ENCODE measurements around the gene TMC8. TPM values are rescaled to one million over a fixed set of nuclear protein-coding genes. Genes with fewer than 3 reads are reported as not detected.
A peak's percentile ranks its signal among the peaks of the same experiment; 100 is the strongest.

Gene TMC8
- total RNA-seq, 2 experiments from 2014 or later, result 123 to 139 TPM

DNA sequence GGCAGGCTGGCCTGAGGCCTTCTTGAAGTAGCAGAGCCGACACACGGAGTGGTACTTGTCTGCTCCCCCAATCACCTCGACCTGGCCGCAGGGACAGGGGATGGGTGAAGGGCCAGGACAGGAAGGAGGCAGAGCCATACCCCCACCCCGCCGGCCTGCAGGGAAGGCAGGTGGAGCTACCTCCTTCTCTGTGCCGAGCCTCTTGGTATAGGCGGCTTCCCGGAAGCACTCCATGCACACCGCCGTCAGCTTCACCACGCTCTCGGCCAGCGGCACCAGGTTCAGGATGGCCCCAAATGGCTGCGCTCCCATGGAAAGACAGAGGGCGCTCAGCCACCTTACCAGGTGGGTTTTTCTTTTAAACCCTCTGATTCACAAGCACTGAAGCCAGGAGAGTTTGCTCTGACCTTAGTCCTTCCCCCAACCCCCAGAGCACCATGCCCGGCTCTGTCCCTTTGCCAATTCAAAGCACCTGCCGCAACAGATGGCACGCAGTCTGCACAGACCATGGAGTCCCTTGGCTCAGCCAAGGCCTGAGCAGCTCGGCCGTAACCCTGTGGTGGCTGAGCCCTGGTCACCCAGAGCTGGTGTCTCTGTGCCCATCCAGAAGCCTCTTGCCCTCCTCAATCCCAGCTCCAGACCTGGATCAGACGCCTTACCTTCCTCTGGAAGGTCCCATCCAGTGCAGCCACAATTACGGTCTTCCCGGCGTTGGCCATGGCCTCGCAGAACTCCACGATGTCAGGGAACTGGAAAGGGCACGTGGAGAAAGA, 44.5 kb downstream of the TMC8 start:
- Mint-ChIP-seq H3K4me3 (no peak overlapping the region), H3K4me1 (peaks cover 54% of the 10 kb centered on the region), H3K36me3 (ENCODE audit: low read depth) (peaks cover 61% of the 10 kb centered on the region), H3K9me3 (ENCODE audit: low read depth) (no peaks in the 10 kb centered on the region), H3K27me3 (no peaks in the 10 kb centered on the region), H3K27ac (no peak overlapping the region)
- DNase-seq (no peak), ATAC-seq (no peak)
- intact Hi-C loops (cut with DNase I, micrococcal nuclease), result no loop called here
- POLR2A ChIA-PET, result interaction anchor here (0.6 to 1.2 kb wide), 3 partner anchors 11 to 530 kb away, joined by 3 to 5 read pairs (median 4); partner anchors contain the start of gene TK1
- CTCF ChIA-PET, result interaction anchor here (0.6 to 4.1 kb wide), 9 partner anchors 8 to 89 kb away, joined by 3 to 21 read pairs (median 5); partner anchors contain the start of genes AFMID and TK1

DNA sequence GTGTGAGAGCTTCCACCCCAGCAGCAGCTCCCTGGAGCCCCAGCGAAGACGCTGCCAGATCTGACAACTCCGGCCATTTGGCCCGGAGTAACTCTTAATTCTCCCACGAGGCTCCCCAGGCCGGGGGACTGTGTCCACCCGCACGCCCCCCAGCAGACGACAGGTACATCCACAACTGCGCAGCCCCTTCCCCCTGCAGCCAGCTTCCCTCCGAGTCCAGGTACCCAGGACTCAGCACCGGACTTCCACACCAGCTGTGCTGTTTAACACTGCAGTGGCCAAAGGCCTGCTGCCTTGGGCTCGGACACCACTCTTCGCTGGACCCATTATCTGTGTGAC, 45.0 kb downstream of the TMC8 start:
- no peaks in the 10 kb centered on the region for H3K9me3 Mint-ChIP-seq (ENCODE audit: low read depth)
- peaks cover 64% of the 10 kb centered on the region for H3K36me3 Mint-ChIP-seq (ENCODE audit: low read depth)
- intact Hi-C loops (cut with DNase I, micrococcal nuclease), result no loop called here
- no peak for DNase-seq
- POLR2A ChIA-PET, result interaction anchor here (0.9 kb wide), 1 partner anchor 11 kb away, joined by 3 read pairs; no protein-coding TSS in a partner anchor
- peaks cover 52% of the 10 kb centered on the region for H3K4me1 Mint-ChIP-seq
- CTCF ChIA-PET, result interaction anchor here (0.6 to 4.1 kb wide), 16 partner anchors 8 to 156 kb away, joined by 3 to 21 read pairs (median 4); partner anchors contain the start of genes AFMID, TK1 and TMC6
- H3K27ac Mint-ChIP-seq, result no peak overlapping the region
- H3K4me3 Mint-ChIP-seq, result no peak overlapping the region
- no peak for ATAC-seq
- no peaks in the 10 kb centered on the region for H3K27me3 Mint-ChIP-seq

- H3K9me3 Mint-ChIP-seq (ENCODE audit: low read depth), result no peaks in the 10 kb centered on the region
- DNase-seq (peak; percentile 86), ATAC-seq (peak; percentile 77)
- no peak overlapping the region for H3K4me3 Mint-ChIP-seq
- H3K27me3 Mint-ChIP-seq, result no peaks in the 10 kb centered on the region
- H3K36me3 Mint-ChIP-seq (ENCODE audit: low read depth), result peaks cover 61% of the 10 kb centered on the region
- H3K27ac Mint-ChIP-seq, result no peak overlapping the region
- ChIA-PET POLR2A (interaction anchor here (0.5 to 1.0 kb wide), 2 partner anchors 10 to 250 kb away, joined by 4 read pairs; partner anchors contain the start of gene TK1), CTCF (interaction anchor here (0.6 to 4.1 kb wide), 23 partner anchors 10 to 157 kb away, joined by 3 to 21 read pairs (median 4); partner anchors contain the start of genes AFMID, TK1 and TMC6)
- peaks cover 47% of the 10 kb centered on the region for H3K4me1 Mint-ChIP-seq
- intact Hi-C loops (cut with DNase I, micrococcal nuclease), result loop anchor here (1.0 kb wide), 3 partner anchors 64 to 157 kb away; no protein-coding TSS in a partner anchor
These were observed 46.0 kb downstream of the TMC8 start for GRCh38 chr17:78176548-78177025.

DNA sequence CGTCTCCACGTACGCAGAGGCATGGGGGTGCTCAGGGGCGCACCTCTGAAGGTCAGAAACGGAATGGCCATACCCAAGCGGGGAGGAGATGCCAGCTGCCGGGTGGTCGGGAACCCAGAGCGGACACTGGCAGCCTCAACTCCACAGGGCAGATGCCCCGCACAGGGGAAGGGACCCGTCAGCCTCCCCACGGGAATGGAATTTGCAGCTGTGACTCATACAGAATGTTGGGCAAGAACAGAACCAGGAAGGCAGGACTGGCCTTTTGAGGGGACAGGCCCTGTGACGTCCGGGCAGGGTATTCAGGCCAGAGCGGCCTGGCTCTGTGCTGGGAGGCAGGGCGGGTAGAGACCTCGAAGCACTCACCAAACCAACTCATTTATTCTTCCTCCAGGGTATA, 48.8 kb downstream of the TMC8 start:
- peaks cover 58% of the 10 kb centered on the region for H3K36me3 Mint-ChIP-seq (ENCODE audit: low read depth)
- ATAC-seq (no peak), DNase-seq (no peak)
- intact Hi-C loops (cut with DNase I, micrococcal nuclease), result no loop called here
- POLR2A ChIA-PET, result no interaction called here
- H3K4me3 Mint-ChIP-seq, result no peak overlapping the region
- no peak overlapping the region for H3K27ac Mint-ChIP-seq
- H3K9me3 Mint-ChIP-seq (ENCODE audit: low read depth), result no peaks in the 10 kb centered on the region
- peaks cover 25% of the 10 kb centered on the region for H3K4me1 Mint-ChIP-seq
- CTCF ChIA-PET, result interaction anchor here (1.3 kb wide), 1 partner anchor 67 kb away, joined by 3 read pairs; no protein-coding TSS in a partner anchor
- no peaks in the 10 kb centered on the region for H3K27me3 Mint-ChIP-seq

DNA sequence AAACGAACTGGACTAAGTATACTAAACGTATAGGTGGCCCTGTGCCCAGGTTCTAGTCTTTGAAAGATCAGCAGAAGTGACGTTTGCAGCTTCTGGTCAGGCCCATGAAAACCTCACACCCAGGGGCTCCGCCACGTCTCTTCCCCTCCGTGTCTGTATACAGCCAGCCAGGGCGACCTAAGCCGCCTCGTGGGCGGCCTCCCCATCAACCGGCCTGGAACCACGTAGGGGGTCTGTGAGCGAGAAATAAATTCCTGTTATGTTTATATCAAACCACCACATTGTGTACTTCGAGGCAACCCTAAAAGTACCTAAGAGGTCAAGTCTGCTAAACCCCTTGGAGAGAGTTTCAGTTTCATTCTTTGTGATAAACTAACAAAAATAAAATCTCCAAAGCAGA, 49.5 kb downstream of the TMC8 start:
- peaks cover 61% of the 10 kb centered on the region for H3K36me3 Mint-ChIP-seq (ENCODE audit: low read depth)
- intact Hi-C loops (cut with DNase I, micrococcal nuclease), result no loop called here
- CTCF ChIA-PET, result no interaction called here

GRCh38 chr17:78180508-78180907, 49.9 kb downstream of the TMC8 start:
- Mint-ChIP-seq H3K4me1 (peaks cover 34% of the 10 kb centered on the region), H3K4me3 (no peak overlapping the region), H3K27me3 (no peaks in the 10 kb centered on the region), H3K9me3 (ENCODE audit: low read depth) (no peaks in the 10 kb centered on the region), H3K27ac (no peak overlapping the region), H3K36me3 (ENCODE audit: low read depth) (peaks cover 59% of the 10 kb centered on the region)
- ATAC-seq (no peak), DNase-seq (no peak)
- ChIA-PET CTCF (interaction anchor here (0.6 to 0.8 kb wide), 2 partner anchors 9 to 44 kb away, joined by 3 read pairs; no protein-coding TSS in a partner anchor), POLR2A (no interaction called here)
- intact Hi-C loops (cut with DNase I, micrococcal nuclease), result no loop called here

More for the DNA sequence above, 49.5 kb downstream of the TMC8 start:
- peaks cover 29% of the 10 kb centered on the region for H3K4me1 Mint-ChIP-seq
- POLR2A ChIA-PET, result no interaction called here
- H3K4me3 Mint-ChIP-seq, result no peak overlapping the region
- H3K27ac Mint-ChIP-seq, result no peak overlapping the region
- no peaks in the 10 kb centered on the region for H3K27me3 Mint-ChIP-seq
- no peak for DNase-seq
- ATAC-seq, result no peak
- H3K9me3 Mint-ChIP-seq (ENCODE audit: low read depth), result no peaks in the 10 kb centered on the region

GRCh38 chr17:78182504-78182903, 51.9 kb downstream of the TMC8 start:
- H3K4me3 Mint-ChIP-seq, result no peak overlapping the region
- no peaks in the 10 kb centered on the region for H3K27me3 Mint-ChIP-seq
- POLR2A ChIA-PET, result interaction anchor here (0.6 kb wide), 1 partner anchor 76 kb away, joined by 8 read pairs; no protein-coding TSS in a partner anchor
- H3K9me3 Mint-ChIP-seq (ENCODE audit: low read depth), result no peaks in the 10 kb centered on the region
- no peak overlapping the region for H3K27ac Mint-ChIP-seq
- CTCF ChIA-PET, result interaction anchor here (0.6 to 1.5 kb wide), 5 partner anchors 20 to 1602 kb away, joined by 3 to 4 read pairs (median 3); no protein-coding TSS in a partner anchor
- DNase-seq, result no peak
- H3K4me1 Mint-ChIP-seq, result peaks cover 28% of the 10 kb centered on the region
- peaks cover 60% of the 10 kb centered on the region for H3K36me3 Mint-ChIP-seq (ENCODE audit: low read depth)
- intact Hi-C loops (cut with DNase I, micrococcal nuclease), result no loop called here
- ATAC-seq, result no peak

DNA sequence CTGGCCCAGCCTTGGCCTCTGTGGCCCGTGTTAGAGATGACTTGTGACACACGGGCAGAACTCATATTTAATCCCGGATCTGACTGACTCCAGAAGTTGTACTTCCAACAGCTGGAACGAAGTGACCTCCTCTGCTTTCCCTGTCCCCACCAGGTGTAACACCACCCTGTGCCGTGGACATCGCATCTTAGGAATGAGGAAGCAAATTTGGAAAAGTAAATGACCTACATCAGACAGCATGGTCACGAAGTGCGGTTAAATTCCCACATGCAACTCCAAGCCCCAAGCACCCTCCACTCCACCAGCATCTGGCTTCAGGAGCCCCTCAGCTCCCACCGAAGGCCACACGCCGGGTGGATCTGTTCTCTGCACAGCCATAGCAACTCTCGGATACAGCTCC, 53.3 kb downstream of the TMC8 start:
- CTCF ChIA-PET, result interaction anchor here (0.7 to 1.2 kb wide), 2 partner anchors 8 to 73 kb away, joined by 3 read pairs; no protein-coding TSS in a partner anchor
- POLR2A ChIA-PET, result no interaction called here
- H3K36me3 Mint-ChIP-seq (ENCODE audit: low read depth), result peaks cover 55% of the 10 kb centered on the region
- no peaks in the 10 kb centered on the region for H3K9me3 Mint-ChIP-seq (ENCODE audit: low read depth)
- peak overlapping the region; percentile 1 for H3K4me3 Mint-ChIP-seq
- H3K27ac Mint-ChIP-seq, result no peak overlapping the region
- peaks cover 31% of the 10 kb centered on the region for H3K4me1 Mint-ChIP-seq
- H3K27me3 Mint-ChIP-seq, result no peaks in the 10 kb centered on the region
- intact Hi-C loops (cut with DNase I, micrococcal nuclease), result no loop called here
- ATAC-seq, result no peak
- no peak for DNase-seq

DNA sequence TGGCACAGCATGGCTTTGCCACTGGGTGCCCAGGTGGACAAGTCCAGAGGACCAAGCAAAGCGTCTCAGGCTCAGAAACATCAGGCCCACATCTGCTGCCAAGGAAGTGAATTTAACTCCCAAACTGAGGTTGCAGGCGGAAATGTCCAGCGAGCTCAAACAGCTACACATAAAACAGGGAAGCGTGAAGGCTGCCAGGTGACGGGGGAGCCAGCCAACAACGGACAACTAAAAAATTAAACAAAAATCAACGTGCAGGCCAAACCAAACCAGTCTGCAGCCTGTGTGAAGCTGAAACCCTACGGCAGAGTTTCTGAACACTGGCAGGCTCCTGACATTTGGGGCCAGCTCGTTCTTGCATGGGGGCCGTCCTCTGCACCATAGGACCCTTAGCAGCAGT, 53.8 kb downstream of the TMC8 start:
- peaks cover 31% of the 10 kb centered on the region for H3K4me1 Mint-ChIP-seq
- peak overlapping the region; percentile 78 for H3K4me3 Mint-ChIP-seq
- no peaks in the 10 kb centered on the region for H3K27me3 Mint-ChIP-seq
- intact Hi-C loops (cut with DNase I, micrococcal nuclease), result no loop called here
- no peaks in the 10 kb centered on the region for H3K9me3 Mint-ChIP-seq (ENCODE audit: low read depth)
- ChIA-PET CTCF (interaction anchor here (0.6 to 1.2 kb wide), 3 partner anchors 9 to 364 kb away, joined by 3 read pairs; no protein-coding TSS in a partner anchor), POLR2A (no interaction called here)
- ATAC-seq (no peak), DNase-seq (no peak)
- no peak overlapping the region for H3K27ac Mint-ChIP-seq
- peaks cover 51% of the 10 kb centered on the region for H3K36me3 Mint-ChIP-seq (ENCODE audit: low read depth)

DNA sequence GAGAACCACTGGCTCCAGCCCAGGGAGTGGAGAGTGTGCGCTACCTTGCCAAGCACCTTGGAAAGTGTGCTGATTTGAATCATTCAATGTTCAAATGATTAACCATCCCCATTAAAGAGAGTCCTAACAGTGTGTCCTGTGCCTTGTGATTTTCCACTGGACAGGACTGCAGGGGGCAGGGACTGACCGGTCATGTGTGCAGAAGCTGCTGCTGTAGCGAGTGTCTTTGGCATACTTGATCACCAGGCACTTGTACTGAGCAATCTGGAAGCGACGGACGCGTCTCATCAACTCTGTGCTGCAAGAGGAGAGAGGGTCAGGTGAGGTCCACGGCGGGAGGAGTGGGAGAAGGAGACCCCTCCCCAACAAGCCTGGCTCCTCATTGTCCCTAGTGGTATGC, 54.3 kb downstream of the TMC8 start:
- H3K27ac Mint-ChIP-seq, result peak overlapping the region; percentile 53
- no peaks in the 10 kb centered on the region for H3K9me3 Mint-ChIP-seq (ENCODE audit: low read depth)
- no peaks in the 10 kb centered on the region for H3K27me3 Mint-ChIP-seq
- CTCF ChIA-PET, result interaction anchor here (0.6 to 1.2 kb wide), 3 partner anchors 9 to 364 kb away, joined by 3 read pairs; no protein-coding TSS in a partner anchor
- H3K36me3 Mint-ChIP-seq (ENCODE audit: low read depth), result peaks cover 46% of the 10 kb centered on the region
- intact Hi-C loops (cut with DNase I, micrococcal nuclease), result no loop called here
- H3K4me1 Mint-ChIP-seq, result peaks cover 31% of the 10 kb centered on the region
- POLR2A ChIA-PET, result no interaction called here
- DNase-seq (no peak), ATAC-seq (no peak)
- H3K4me3 Mint-ChIP-seq, result peak overlapping the region; percentile 78

- no peaks in the 10 kb centered on the region for H3K9me3 Mint-ChIP-seq (ENCODE audit: low read depth)
- DNase-seq (peak; percentile 45), ATAC-seq (peak; percentile 12)
- H3K36me3 Mint-ChIP-seq (ENCODE audit: low read depth), result peaks cover 40% of the 10 kb centered on the region
- ChIA-PET POLR2A (interaction anchor here (0.6 to 1.2 kb wide), 5 partner anchors 10 to 579 kb away, joined by 3 to 5 read pairs (median 4); no protein-coding TSS in a partner anchor), CTCF (interaction anchor here (0.6 to 3.2 kb wide), 5 partner anchors 10 to 951 kb away, joined by 3 to 21 read pairs (median 4); no protein-coding TSS in a partner anchor)
- intact Hi-C loops (cut with DNase I, micrococcal nuclease), result loop anchor here (2.0 kb wide), 4 partner anchors 17 to 227 kb away; partner anchors contain the start of genes SOCS3 (in 1 of the 2), SYNGR2 (in 1 of the 2) and TNRC6C (in 1 of the 2)
- peak overlapping the region; percentile 78 for H3K4me3 Mint-ChIP-seq
- H3K4me1 Mint-ChIP-seq, result peaks cover 29% of the 10 kb centered on the region
- H3K27ac Mint-ChIP-seq, result peak overlapping the region; percentile 42
- no peaks in the 10 kb centered on the region for H3K27me3 Mint-ChIP-seq
These were observed 55.6 kb downstream of the TMC8 start for GRCh38 chr17:78185981-78186691.
